Measurements from ENCODE around the gene GABPB1.
"Not testable (repeated sequence)": the region's sequence is repeated elsewhere in the genome, so short reads cannot be mapped to it uniquely, and the experiment has no call there.

Gene GABPB1

DNA sequence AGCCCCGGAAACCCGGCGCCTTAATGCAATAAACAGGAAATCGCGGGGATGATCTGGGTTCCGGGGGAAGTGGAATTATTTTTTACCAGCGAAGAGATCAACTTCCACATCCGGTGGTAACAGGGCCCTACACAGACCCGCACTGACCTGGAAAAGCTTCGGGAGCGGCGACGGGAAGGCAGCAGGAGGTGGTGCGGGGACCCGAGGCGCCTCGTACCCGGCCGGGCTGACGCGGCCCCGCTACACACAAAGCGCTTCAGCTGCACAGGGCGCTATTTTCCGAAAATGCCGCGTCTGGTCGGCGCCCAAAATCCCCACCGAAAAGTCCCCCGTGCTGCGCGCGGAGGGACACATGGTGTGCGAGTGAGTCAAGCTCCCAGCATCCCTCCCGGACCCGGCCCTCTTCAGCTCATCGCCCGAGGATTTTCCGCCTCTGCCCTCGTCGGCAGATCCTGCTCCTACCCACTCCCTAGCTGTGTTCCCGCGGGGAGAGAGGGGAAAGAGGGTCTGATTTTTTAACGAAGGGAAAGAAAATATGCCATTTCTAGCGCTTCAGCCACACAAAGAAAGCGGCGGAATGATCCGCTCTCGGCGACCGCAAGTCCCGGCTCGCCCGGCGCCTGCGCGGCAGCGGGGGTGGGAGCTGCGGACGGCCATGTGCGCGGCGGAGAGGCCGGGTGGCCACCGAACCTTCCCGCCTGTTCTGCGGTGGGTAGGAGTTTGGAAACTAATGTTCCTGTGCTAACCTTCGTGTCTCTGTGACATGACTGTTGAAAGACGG is at the start of gene GABPB1:
Gene GABPB1 (minus strand): TSS at position 361 of the 781 bp plus-strand sequence. CDS start 45,400 bp downstream, outside the sequence.
- Histone ChIP-seq H3K9me3 (ENCODE audit: control insufficient read depth, insufficient read depth, low read length) (no peaks in the 10 kb centered on the region), H3K9ac (ENCODE audit: low read depth, low read length) (peak within 1 kb of the TSS; percentile 71), H3K36me3 (ENCODE audit: insufficient read depth, low read length) (no peaks in the 10 kb centered on the region), H3K4me1 (ENCODE audit: insufficient read depth, low read length) (0 out of 2 replicates have a peak, but pooled peaks cover 10% of the 10 kb centered on the region)

DNA sequence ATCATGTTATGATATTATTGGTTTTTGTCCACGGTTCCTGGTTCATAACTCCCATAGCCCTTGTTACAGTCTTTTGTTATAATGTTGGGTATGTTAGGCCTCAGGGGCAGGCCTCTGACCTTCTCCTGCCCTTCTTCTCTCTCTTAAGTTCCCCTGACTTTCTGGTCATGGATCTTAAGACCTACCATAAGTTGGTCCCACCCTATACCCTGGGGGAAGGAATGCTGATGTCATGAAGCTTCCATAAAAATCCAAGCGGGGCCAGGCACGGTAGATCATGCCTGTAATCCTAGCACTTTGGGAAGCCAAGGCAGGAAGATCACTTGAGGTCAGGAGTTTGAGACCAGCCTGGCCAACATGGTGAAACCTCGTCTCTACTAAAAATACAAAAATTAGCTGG is 36.6 kb upstream of the GABPB1 start:
- not testable (repeated sequence) for H3K4me1 ChIP-seq (ENCODE audit: insufficient read depth, low read length); H3K9me3 ChIP-seq (ENCODE audit: control insufficient read depth, insufficient read depth, low read length); H3K9ac ChIP-seq (ENCODE audit: low read depth, low read length); H3K36me3 ChIP-seq (ENCODE audit: insufficient read depth, low read length)

DNA sequence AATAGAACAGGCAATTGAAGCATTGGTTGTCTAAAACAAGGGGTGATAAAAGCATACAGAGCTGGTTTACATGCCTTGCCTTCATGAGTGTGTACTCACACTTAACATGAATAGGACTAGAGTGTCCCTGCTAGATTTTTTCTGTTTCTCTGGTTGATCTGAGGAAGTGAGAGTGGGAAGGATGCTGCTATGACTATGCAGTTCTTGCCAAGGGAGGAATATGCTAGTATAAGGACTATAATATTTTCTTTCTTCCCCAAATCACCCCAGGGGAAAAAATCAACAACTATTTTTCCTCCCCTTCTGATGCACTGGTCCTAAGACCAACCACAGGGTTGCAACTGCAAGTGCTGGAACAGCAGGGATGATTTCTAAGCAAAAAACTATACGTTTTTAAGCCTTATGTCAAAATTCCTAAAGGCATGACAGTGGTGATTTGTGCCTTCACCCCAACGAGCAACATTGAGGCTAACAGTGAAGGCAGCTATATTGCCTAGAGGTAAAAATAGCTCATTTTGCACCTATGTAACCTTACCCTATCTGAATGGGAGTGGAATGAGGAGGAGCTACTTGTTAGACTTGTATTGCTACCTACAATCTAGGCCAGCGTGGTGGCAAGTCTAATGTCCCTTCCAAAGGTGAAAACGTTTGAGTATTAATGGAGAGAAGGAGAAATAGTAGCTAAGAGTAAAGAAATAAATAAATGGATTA is 35.7 kb upstream of the GABPB1 start:
- Histone ChIP-seq H3K36me3 (ENCODE audit: insufficient read depth, low read length) (no peaks in the 10 kb centered on the region), H3K9ac (ENCODE audit: low read depth, low read length) (no peak overlapping the region), H3K4me1 (ENCODE audit: insufficient read depth, low read length) (no peaks in the 10 kb centered on the region), H3K9me3 (ENCODE audit: control insufficient read depth, insufficient read depth, low read length) (no peaks in the 10 kb centered on the region)

DNA sequence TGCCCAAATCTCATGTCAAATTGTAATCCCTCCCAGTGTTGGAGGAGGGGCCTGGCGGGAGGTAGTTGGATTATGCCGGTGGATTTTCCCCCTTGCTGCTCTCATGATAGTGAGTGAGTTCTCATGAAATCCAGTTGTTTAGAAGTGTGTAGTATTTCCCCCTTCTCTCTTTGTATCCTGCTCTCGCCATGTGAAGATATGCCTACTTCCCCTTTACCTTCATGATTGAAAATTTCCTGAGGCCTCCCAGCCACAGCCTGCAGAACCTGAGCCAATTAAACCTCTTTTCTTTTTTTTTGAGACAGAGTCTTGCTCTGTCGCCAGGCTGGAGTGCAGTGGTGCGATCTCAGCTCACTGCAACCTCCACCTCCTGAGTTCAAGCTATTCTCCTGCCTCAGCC is 27.4 kb upstream of the GABPB1 start:
- not testable (repeated sequence) for H3K9me3 ChIP-seq (ENCODE audit: control insufficient read depth, insufficient read depth, low read length); H3K9ac ChIP-seq (ENCODE audit: low read depth, low read length); H3K4me1 ChIP-seq (ENCODE audit: insufficient read depth, low read length); H3K36me3 ChIP-seq (ENCODE audit: insufficient read depth, low read length)

DNA sequence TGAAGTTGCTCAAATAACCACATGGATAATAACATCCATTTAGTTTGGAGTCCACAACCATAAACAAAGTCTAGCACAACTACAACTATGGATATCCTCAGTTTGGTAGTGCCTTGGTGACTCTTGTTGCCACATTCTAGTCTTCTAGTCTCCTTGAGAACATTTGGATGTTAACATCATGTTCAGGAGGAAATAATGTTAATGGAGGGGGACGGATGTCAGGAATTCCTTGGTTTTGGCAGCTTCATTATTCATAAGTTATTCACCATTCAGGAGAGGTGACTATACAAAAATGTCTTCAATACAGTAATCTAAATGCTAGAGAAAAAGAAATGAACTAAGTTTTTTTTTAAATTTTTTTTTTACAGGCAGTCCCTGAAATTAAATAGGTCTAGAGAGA is 26.4 kb upstream of the GABPB1 start:
- Histone ChIP-seq H3K9ac (ENCODE audit: low read depth, low read length) (no peak overlapping the region), H3K36me3 (ENCODE audit: insufficient read depth, low read length) (no peaks in the 10 kb centered on the region), H3K4me1 (ENCODE audit: insufficient read depth, low read length) (no peaks in the 10 kb centered on the region), H3K9me3 (ENCODE audit: control insufficient read depth, insufficient read depth, low read length) (no peaks in the 10 kb centered on the region)

DNA sequence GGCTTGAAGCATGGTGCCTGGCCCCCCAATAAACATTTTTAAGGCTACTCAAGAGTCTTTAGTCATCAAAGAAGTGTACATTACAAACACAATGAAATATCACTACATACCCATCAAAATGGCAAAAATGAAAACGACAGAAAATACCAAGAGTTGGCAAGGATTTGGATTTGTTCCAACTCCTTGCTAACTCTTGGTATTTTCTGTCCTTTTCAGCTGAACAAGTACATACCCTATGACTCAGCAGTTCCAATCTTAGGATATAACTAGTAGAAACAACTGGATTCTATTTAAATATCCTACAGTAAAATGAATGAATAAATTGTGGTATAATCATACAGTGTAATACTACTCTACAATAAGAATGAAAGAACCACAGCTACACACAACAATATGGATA is 25.1 kb upstream of the GABPB1 start:
- no peak overlapping the region for H3K9ac ChIP-seq (ENCODE audit: low read depth, low read length)
- H3K9me3 ChIP-seq (ENCODE audit: control insufficient read depth, insufficient read depth, low read length): no peaks in the 10 kb centered on the region
- no peaks in the 10 kb centered on the region for H3K4me1 ChIP-seq (ENCODE audit: insufficient read depth, low read length)
- H3K36me3 ChIP-seq (ENCODE audit: insufficient read depth, low read length): no peaks in the 10 kb centered on the region

DNA sequence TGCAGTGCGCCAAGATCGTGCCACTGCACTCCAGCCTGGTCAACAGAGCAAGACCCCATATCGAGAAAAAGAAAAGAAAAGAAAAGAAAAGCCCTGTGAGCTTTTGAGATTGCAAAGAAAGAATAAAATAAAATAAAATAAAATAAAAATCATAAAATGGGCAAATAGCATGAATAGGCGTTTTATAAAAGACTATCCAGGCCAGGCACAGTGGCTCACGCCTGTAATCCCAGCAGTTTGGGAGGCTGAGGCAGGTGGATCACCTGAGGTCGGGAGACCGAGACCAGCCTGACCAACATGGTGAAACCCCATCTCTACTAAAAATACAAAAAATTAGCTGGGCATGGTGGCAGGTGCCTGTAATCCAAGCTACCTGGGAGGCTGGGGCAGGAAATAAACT is 24.4 kb upstream of the GABPB1 start:
- not testable (repeated sequence) for H3K9ac ChIP-seq (ENCODE audit: low read depth, low read length); H3K9me3 ChIP-seq (ENCODE audit: control insufficient read depth, insufficient read depth, low read length); H3K4me1 ChIP-seq (ENCODE audit: insufficient read depth, low read length); H3K36me3 ChIP-seq (ENCODE audit: insufficient read depth, low read length)

DNA sequence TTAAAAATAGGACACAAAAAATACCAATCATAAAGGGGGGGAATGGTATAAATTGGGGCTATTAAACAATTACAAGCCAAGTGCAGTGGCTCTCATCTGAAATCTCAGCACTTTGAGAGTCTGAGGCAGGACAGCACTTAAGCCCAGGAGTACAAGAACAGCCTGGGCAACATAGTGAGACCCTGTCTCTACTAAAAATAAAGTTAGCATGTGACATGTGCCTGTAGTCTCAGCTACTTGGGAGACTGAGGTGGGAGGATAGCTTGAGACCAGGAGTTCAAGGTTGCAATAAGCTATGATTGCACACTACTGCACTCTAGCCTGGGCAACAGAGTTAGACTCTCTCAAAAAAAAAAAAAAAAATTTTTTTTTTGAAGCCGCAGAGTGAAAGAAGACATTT is 23.8 kb upstream of the GABPB1 start:
- Histone ChIP-seq H3K9ac (ENCODE audit: low read depth, low read length) (no peak overlapping the region), H3K36me3 (ENCODE audit: insufficient read depth, low read length) (no peaks in the 10 kb centered on the region), H3K9me3 (ENCODE audit: control insufficient read depth, insufficient read depth, low read length) (no peaks in the 10 kb centered on the region), H3K4me1 (ENCODE audit: insufficient read depth, low read length) (no peaks in the 10 kb centered on the region)

DNA sequence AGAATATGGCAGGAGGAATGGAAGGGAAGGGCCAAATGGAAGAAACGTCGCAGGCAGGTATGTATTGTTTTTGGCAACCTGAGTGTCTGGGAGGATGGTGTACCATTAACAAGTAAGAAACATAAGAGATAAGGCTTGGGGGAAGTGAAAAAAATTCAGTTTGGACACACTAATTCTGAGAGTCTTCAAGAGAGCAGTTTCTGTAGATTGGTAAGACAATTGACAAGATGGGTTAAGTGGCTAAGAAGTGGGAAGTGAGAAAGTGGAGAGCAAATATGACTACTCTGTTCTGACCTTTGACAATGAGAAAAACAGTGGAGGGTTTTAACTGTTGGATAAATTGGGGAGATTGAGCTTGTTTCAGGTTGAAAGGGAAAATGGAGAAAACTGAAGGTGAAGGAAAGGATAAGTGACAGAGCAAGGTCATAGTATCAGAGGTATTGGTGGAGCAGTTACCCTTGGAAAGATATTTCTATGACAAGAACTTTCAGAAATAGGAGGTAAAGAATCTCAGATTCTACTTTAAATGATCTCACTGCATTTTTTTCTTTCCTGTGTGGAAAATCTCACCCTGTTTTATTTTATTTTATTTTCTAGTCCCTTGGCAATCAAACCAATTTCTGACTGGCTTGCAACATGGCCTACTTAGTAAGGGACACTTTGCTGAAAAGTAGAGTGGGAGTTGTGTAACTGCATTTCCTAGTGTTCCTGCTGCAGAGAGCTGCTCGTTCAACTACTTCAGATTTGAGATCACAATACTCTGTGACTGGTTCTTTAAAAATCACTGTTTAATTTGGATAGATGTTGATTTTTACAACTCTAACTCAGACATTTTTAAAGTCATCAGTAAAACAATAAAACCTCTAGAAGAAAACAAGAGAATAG is 23.1 kb upstream of the GABPB1 start:
- H3K9me3 ChIP-seq (ENCODE audit: control insufficient read depth, insufficient read depth, low read length): no peaks in the 10 kb centered on the region
- no peaks in the 10 kb centered on the region for H3K4me1 ChIP-seq (ENCODE audit: insufficient read depth, low read length)
- H3K9ac ChIP-seq (ENCODE audit: low read depth, low read length): no peak overlapping the region
- no peaks in the 10 kb centered on the region for H3K36me3 ChIP-seq (ENCODE audit: insufficient read depth, low read length)

DNA sequence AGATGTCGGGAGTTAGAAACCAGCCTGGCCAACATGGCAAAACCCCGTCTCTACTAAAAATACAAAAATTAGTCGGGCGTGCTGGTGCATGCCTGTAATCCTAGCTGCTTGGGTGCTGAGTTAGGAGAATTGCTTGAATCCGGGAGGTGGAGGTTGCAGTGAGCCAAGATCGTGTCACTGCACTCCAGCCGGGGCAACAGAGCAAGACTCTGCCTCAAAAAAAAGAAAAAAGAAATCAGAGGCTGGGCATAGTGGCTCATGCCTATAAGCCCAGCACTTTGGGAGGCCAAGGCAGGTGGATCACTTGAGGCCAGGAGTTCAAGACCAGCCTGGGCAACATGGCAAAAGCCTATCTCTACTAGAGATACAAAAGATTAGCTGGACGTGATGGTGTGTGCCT is 14.6 kb upstream of the GABPB1 start:
- not testable (repeated sequence) for H3K9me3 ChIP-seq (ENCODE audit: control insufficient read depth, insufficient read depth, low read length); H3K4me1 ChIP-seq (ENCODE audit: insufficient read depth, low read length); H3K36me3 ChIP-seq (ENCODE audit: insufficient read depth, low read length); H3K9ac ChIP-seq (ENCODE audit: low read depth, low read length)

DNA sequence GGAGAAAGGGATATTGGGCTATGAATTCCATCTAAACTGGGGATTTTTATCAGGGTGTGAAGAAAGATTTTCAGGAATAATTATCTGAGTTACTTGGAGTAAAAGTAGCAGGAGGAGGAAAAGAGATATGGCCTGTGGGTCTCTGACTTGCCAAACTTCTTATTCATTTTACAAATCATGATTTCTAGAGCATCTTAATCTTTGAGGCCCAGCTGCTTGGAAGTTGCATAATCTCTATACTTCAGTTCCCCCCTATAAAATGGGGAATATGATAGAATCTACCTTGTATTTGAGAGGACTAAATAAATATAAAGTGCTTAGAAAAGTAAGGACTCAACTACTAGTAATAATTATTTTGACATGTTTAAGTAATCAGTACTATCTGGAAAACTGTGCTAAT is 11.0 kb upstream of the GABPB1 start:
- Histone ChIP-seq H3K9me3 (ENCODE audit: control insufficient read depth, insufficient read depth, low read length) (no peaks in the 10 kb centered on the region), H3K36me3 (ENCODE audit: insufficient read depth, low read length) (peaks cover 18% of the 10 kb centered on the region), H3K4me1 (ENCODE audit: insufficient read depth, low read length) (no peaks in the 10 kb centered on the region)

DNA sequence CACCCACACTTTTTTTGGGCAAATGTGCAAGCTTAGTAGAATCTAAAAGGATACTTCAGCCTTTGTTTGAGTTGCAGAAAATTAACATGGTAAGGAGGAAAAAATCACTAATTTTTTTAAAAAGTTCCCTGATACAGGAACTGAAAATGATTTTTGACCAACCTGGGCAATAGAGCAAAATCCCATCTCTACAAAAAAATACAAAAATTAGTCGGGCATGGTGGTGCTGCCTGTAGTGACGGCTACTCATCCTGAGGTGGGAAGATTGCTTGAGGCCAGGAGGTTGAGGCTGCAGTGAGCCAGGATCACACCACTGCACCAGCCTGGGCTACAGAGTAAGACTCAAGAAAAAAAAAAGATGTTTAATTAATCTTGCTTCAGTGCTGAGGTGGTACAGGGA is 10.6 kb upstream of the GABPB1 start:
- Histone ChIP-seq H3K4me1 (ENCODE audit: insufficient read depth, low read length) (no peaks in the 10 kb centered on the region), H3K9me3 (ENCODE audit: control insufficient read depth, insufficient read depth, low read length) (no peaks in the 10 kb centered on the region), H3K9ac (ENCODE audit: low read depth, low read length) (no peak overlapping the region), H3K36me3 (ENCODE audit: insufficient read depth, low read length) (peaks cover 15% of the 10 kb centered on the region)

More for the DNA sequence above, 11.0 kb upstream of the GABPB1 start:
- H3K9ac ChIP-seq (ENCODE audit: low read depth, low read length): no peak overlapping the region

DNA sequence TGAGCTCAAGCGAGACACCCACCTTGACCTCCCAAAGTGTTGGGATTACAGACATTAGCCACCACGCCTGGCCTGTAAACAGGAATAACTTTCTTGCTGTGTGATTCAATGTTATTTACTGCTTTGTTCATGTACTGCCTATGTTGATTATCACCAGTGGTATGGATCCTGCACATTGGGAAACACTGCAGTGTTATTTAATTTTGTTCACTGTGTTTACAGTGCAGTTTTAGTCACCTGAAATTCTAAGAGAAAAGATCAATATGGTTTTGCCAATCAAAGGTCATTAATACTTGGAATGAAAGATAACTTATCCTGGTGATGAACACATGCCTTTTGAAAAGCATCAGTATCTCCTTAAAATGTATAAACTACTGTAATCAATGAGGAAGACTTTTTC is 8.6 kb upstream of the GABPB1 start:
- Histone ChIP-seq H3K4me1 (ENCODE audit: insufficient read depth, low read length) (no peaks in the 10 kb centered on the region), H3K9me3 (ENCODE audit: control insufficient read depth, insufficient read depth, low read length) (no peaks in the 10 kb centered on the region), H3K36me3 (ENCODE audit: insufficient read depth, low read length) (peaks cover 13% of the 10 kb centered on the region), H3K9ac (ENCODE audit: low read depth, low read length) (no peak overlapping the region)

DNA sequence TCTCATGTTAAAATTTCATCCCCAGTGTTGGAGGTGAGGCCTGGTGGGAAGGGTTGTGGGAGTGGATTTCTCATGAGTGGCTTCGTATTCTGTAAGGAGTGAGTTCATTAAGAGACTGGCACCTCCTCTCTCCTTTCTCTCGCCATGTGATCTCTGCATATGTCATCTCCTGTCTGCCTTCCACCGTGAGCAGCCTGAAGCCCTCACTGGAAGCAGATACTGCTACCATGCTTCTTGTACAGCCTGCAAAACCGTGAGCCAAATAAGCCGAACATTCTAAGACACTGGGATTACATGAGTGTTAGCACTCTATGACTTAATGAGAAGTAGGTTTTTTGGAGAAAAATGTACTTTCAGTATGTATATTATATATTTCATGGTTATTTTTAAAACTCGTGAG is 6.8 kb upstream of the GABPB1 start:
- H3K36me3 ChIP-seq (ENCODE audit: insufficient read depth, low read length): peaks cover 13% of the 10 kb centered on the region
- H3K9ac ChIP-seq (ENCODE audit: low read depth, low read length): no peak overlapping the region
- H3K9me3 ChIP-seq (ENCODE audit: control insufficient read depth, insufficient read depth, low read length): no peaks in the 10 kb centered on the region
- H3K4me1 ChIP-seq (ENCODE audit: insufficient read depth, low read length): 0 out of 2 replicates have a peak, but pooled peaks cover 3% of the 10 kb centered on the region

All from ES-I3 (cell line).